HL-60 (cell line): Measurements from ENCODE around the gene SPINDOC.

Experiments used
- DNase-seq, 2 experiments: peaks; one replicate each; pipeline ENCODE4 v3.0.0-alpha.2; 2010 to 2020; ENCODE audit warnings: low read depth in 1 of 2, low spot score in 1 of 2
- H3K27ac ChIP-seq: fragments of 250-450 bp; sonication (Bioruptor Pico); replicated peaks from 2 replicates; pipeline ENCODE4 v1.5.1; 2020; ENCODE audit warnings: mild to moderate bottlenecking, moderate library complexity
- H3K27me3 ChIP-seq: fragments of 250-450 bp; sonication (Bioruptor Pico); 2 replicates; pipeline ENCODE4 v1.5.1; 2021; ENCODE audit warnings: mild to moderate bottlenecking, moderate library complexity; ENCODE audit not compliant: insufficient read depth, poor library complexity, severe bottlenecking
- H3K4me3 ChIP-seq: replicated peaks from 2 replicates; pipeline ENCODE4 v1.5.1; 2011; ENCODE audit warnings: mild to moderate bottlenecking, control low read depth, low read length; ENCODE audit not compliant: insufficient read depth
- CTCF ChIP-seq: IDR thresholded peaks from one replicate; pipeline ENCODE4 v1.5.1; 2011; ENCODE audit warnings: low read length, control low read depth, inconsistent platforms; ENCODE audit not compliant: insufficient read depth
- GABPA ChIP-seq: IDR thresholded peaks from 2 replicates; pipeline ENCODE4 v1.6.1; 2012; ENCODE audit warnings: low read depth
- POLR2AphosphoS5 ChIP-seq: IDR thresholded peaks from 2 replicates; pipeline ENCODE4 v1.6.1; 2012; ENCODE audit warnings: low read depth
- SPI1 ChIP-seq: IDR thresholded peaks from 2 replicates; pipeline ENCODE4 v1.6.1; 2012; ENCODE audit warnings: low read depth, mild to moderate bottlenecking, borderline replicate concordance
- TF ChIP-seq, protein P1 (sequence below): IDR thresholded peaks from 2 replicates; pipeline ENCODE4 v1.6.1; 2012; ENCODE audit warnings: low read depth; ENCODE audit not compliant: insufficient replicate concordance

SPINDOC gene

GRCh38 chr11:63783925-63784592 lies 29.2 kb upstream of the SPINDOC start:
- no peak for TF ChIP-seq SPI1
- TF ChIP-seq POLR2AphosphoS5, result no peak
- no peak for TF ChIP-seq GABPA
- TF ChIP-seq, protein P1, sequence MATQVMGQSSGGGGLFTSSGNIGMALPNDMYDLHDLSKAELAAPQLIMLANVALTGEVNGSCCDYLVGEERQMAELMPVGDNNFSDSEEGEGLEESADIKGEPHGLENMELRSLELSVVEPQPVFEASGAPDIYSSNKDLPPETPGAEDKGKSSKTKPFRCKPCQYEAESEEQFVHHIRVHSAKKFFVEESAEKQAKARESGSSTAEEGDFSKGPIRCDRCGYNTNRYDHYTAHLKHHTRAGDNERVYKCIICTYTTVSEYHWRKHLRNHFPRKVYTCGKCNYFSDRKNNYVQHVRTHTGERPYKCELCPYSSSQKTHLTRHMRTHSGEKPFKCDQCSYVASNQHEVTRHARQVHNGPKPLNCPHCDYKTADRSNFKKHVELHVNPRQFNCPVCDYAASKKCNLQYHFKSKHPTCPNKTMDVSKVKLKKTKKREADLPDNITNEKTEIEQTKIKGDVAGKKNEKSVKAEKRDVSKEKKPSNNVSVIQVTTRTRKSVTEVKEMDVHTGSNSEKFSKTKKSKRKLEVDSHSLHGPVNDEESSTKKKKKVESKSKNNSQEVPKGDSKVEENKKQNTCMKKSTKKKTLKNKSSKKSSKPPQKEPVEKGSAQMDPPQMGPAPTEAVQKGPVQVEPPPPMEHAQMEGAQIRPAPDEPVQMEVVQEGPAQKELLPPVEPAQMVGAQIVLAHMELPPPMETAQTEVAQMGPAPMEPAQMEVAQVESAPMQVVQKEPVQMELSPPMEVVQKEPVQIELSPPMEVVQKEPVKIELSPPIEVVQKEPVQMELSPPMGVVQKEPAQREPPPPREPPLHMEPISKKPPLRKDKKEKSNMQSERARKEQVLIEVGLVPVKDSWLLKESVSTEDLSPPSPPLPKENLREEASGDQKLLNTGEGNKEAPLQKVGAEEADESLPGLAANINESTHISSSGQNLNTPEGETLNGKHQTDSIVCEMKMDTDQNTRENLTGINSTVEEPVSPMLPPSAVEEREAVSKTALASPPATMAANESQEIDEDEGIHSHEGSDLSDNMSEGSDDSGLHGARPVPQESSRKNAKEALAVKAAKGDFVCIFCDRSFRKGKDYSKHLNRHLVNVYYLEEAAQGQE, result no peak
- no peak for TF ChIP-seq CTCF
- DNase-seq, result no peak
- H3K4me3 ChIP-seq, result no peak overlapping the region
- H3K27ac ChIP-seq, result no peak overlapping the region
- peaks cover 6% of the 10 kb centered on the region for H3K27me3 ChIP-seq

DNA sequence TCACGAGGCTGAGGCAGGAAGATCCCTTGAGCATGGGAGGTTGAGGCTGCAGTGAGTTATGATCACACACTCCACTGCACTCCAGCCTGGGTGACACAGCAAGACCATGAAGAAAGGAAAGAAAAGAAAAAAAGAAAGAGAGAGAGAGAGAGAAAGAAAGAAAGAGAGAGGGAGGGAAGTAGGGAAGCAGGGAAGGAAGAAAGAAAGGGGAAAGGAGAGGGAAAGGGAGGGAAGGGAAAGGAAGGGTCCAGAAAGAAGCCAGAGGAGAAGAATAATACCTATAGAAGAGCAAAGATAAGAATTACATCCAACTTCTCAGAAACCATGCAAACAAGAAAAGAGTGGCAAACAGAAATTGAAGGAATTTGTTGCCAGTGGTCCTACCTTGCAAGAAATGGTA lies 27.4 kb upstream of the SPINDOC start:
- no peak for DNase-seq
- TF ChIP-seq GABPA, result no peak
- TF ChIP-seq CTCF, result no peak
- TF ChIP-seq, protein P1, result no peak
- no peak for TF ChIP-seq SPI1
- TF ChIP-seq POLR2AphosphoS5, result no peak

GRCh38 chr11:63791495-63792167 lies 21.6 kb upstream of the SPINDOC start:
- no peak for TF ChIP-seq CTCF
- TF ChIP-seq SPI1, result no peak
- TF ChIP-seq GABPA, result no peak
- TF ChIP-seq POLR2AphosphoS5, result no peak
- TF ChIP-seq, protein P1, result no peak
- no peak for DNase-seq
- Histone ChIP-seq H3K27ac (no peak overlapping the region), H3K4me3 (no peak overlapping the region), H3K27me3 (no peaks in the 10 kb centered on the region)

More for the DNA sequence above, 27.4 kb upstream of the SPINDOC start:
- Histone ChIP-seq H3K27me3 (peaks cover 4% of the 10 kb centered on the region), H3K27ac (no peak overlapping the region), H3K4me3 (no peak overlapping the region)
